HepG2 (cell line): ENCODE results near the gene ANAPC5. TPM values are rescaled to one million over a fixed set of nuclear protein-coding genes. Genes with fewer than 3 reads are reported as not detected.
A peak's percentile ranks its signal among the peaks of the same experiment; 100 is the strongest.

ENCODE experiments used
- CBX2 ChIP-seq, 2 experiments: fragments of 200-600 bp in 1 of 2; sonication (generic); formaldehyde crosslinking in 1 of 2; IDR thresholded peaks; 2 replicates each; pipeline versions ENCODE4 v1.7.0 to v1.8.1; 2018 to 2022; ENCODE audit warnings: low read depth in 2 of 2, low read length in 1 of 2, mild to moderate bottlenecking in 1 of 2, missing genetic modification reagents in 1 of 2
- CEBPZ ChIP-seq: IDR thresholded peaks from 2 replicates; pipeline ENCODE4 v1.6.1; 2012; ENCODE audit warnings: low read length, improper control_type of control experiment
- HMGXB4 ChIP-seq, 2 experiments: sonication (generic) in 1 of 2; formaldehyde crosslinking in 1 of 2; IDR thresholded peaks; 2 replicates each; pipeline versions ENCODE4 v1.4.0 to v1.6.1; 2018 to 2020; ENCODE audit warnings: missing genetic modification reagents in 2 of 2, borderline replicate concordance in 1 of 2, low read depth in 1 of 2, mild to moderate bottlenecking in 1 of 2, missing biosample characterization in 1 of 2
- KDM4B ChIP-seq: sonication (generic); formaldehyde crosslinking; IDR thresholded peaks from 2 replicates; pipeline ENCODE4 v1.4.0; 2020; ENCODE audit warnings: missing genetic modification reagents
- NR0B2 ChIP-seq: sonication (generic); formaldehyde crosslinking; IDR thresholded peaks from 2 replicates; pipeline ENCODE4 v1.4.0; 2020; ENCODE audit warnings: mild to moderate bottlenecking, missing genetic modification reagents
- SAFB2 ChIP-seq: sonication (generic); formaldehyde crosslinking; IDR thresholded peaks from 2 replicates; pipeline ENCODE4 v1.5.1; 2020; ENCODE audit warnings: missing genetic modification reagents, low read depth, mild to moderate bottlenecking, borderline replicate concordance
- SP140L ChIP-seq: sonication (generic); formaldehyde crosslinking; IDR thresholded peaks from 2 replicates; pipeline ENCODE4 v1.4.0; 2020; ENCODE audit warnings: missing genetic modification reagents, borderline replicate concordance
- ZBTB44 ChIP-seq: sonication (generic); formaldehyde crosslinking; IDR thresholded peaks from 2 replicates; pipeline ENCODE4 v1.4.0; 2020; ENCODE audit warnings: missing genetic modification reagents
- ZKSCAN1 ChIP-seq: fragments of 150-350 bp; IDR thresholded peaks from 2 replicates; pipeline ENCODE4 v1.6.1; 2014; ENCODE audit warnings: low read length
- ZNF326 ChIP-seq: sonication (generic); formaldehyde crosslinking; IDR thresholded peaks from 2 replicates; pipeline ENCODE4 v1.4.0; 2020; ENCODE audit warnings: missing genetic modification reagents, borderline replicate concordance
- ZNF451 ChIP-seq: sonication (generic); formaldehyde crosslinking; IDR thresholded peaks from 2 replicates; pipeline ENCODE4 v1.5.0; 2020; ENCODE audit warnings: mild to moderate bottlenecking, missing genetic modification reagents
- ZNF646 ChIP-seq: sonication (generic); formaldehyde crosslinking; IDR thresholded peaks from 2 replicates; pipeline ENCODE4 v1.9.0; 2021; ENCODE audit warnings: mild to moderate bottlenecking, missing genetic modification reagents
- polyA plus RNA-seq, 8 experiments: library from polyadenylated mRNA; depleted of rRNA in 3 of 8; stranded (reverse) in 7 of 8; unstranded in 1 of 8; fragments of >200 nt; fragmentation: Illumina TruSeq in 4 of 8; extraction: Trizol in 4 of 8; gene quantifications; 2 replicates each; pipeline versions ENCODE4 v1.2.1 to v1.2.3, GENCODE V29; 2011 to 2016; ENCODE audit warnings: low read depth in 4 of 8, missing spikeins in 1 of 8, mixed read lengths in 1 of 8; ENCODE audit not compliant: insufficient read depth in 1 of 8
- total RNA-seq, 5 experiments: library from RNA; depleted of rRNA; stranded (reverse); fragments of >200 nt; fragmentation: Illumina TruSeq; extraction: Trizol; gene quantifications; 2 replicates each; pipeline ENCODE4 v1.2.3, GENCODE V29; 2016; ENCODE audit warnings: low read depth in 1 of 5

Gene ANAPC5
- total and polyA plus RNA-seq, 2 of the 13 experiments (the other 11 are each of a cell fraction or from before 2014, with no cell fraction given): 146 to 161 TPM

- TF ChIP-seq CEBPZ (no peak), ZNF326 (CRISPR knock-in tag) (no peak), NR0B2 (CRISPR knock-in tag) (peak; percentile 92; the same call in 1 of the 2 replicates), SP140L (no peak), SAFB2 (CRISPR knock-in tag) (no peak; the same call in 1 of the 2 replicates), ZBTB44 (CRISPR knock-in tag) (no peak), HMGXB4 (CRISPR knock-in tag; IDR thresholded peaks at IDR 0.05; ENCODE audit: borderline replicate concordance in 1 of 2, low read depth in 1 of 2) (peak in 1 of 2 experiments; percentile 12; a peak in 1 of 4 replicates), ZNF646 (CRISPR knock-in tag) (no peak), CBX2 (IDR thresholded peaks at IDR 0.05; ENCODE audit: low read depth, low read length) (no peak), CBX2 (CRISPR knock-in tag; IDR thresholded peaks at IDR 0.05; ENCODE audit: low read depth) (no peak), ZNF451 (CRISPR knock-in tag) (no peak), KDM4B (CRISPR knock-in tag) (no peak), ZKSCAN1 (no peak)
Measured at GRCh38 chr12:121295746-121296617, 56.2 kb downstream of the ANAPC5 start (continued).
